HepG2 (cell line): Measurements from ENCODE around the gene MAN2A1. TPM values are rescaled to one million over a fixed set of nuclear protein-coding genes. Genes with fewer than 3 reads are reported as not detected.

ENCODE experiments used
- BRCA1 ChIP-seq: sonication (generic); formaldehyde crosslinking; IDR thresholded peaks from 2 replicates; pipeline ENCODE4 v1.4.0; 2020; ENCODE audit warnings: missing genetic modification reagents
- CREB3 ChIP-seq: sonication (generic); formaldehyde crosslinking; IDR thresholded peaks from 2 replicates; pipeline ENCODE4 v1.5.0; 2020; ENCODE audit warnings: missing genetic modification reagents
- ELF4 ChIP-seq: sonication (generic); formaldehyde crosslinking; IDR thresholded peaks from 2 replicates; pipeline ENCODE4 v1.5.0; 2020; ENCODE audit warnings: missing genetic modification reagents, mild to moderate bottlenecking, moderate library complexity, borderline replicate concordance
- ERF ChIP-seq: IDR thresholded peaks from 2 replicates; pipeline ENCODE4 v1.6.1; 2018; ENCODE audit warnings: missing biosample characterization, missing genetic modification reagents
- FOXK2 ChIP-seq: fragments of 450-650 bp; IDR thresholded peaks from 2 replicates; pipeline ENCODE4 v1.6.1; 2016
- HMGA1 ChIP-seq: sonication (generic); formaldehyde crosslinking; conservative IDR thresholded peaks from 2 replicates; pipeline ENCODE4 v1.4.0; 2020; ENCODE audit warnings: missing genetic modification reagents
- POLR2A ChIP-seq, 2 experiments: IDR thresholded peaks; 2 replicates each; pipeline ENCODE4 v1.6.1; 2011; ENCODE audit warnings: low read depth in 2 of 2, low read length in 2 of 2, mild to moderate bottlenecking in 1 of 2, moderate library complexity in 1 of 2; ENCODE audit not compliant: insufficient read depth in 1 of 2
- SP5 ChIP-seq: IDR thresholded peaks from 2 replicates; pipeline ENCODE4 v1.6.1; 2016; ENCODE audit warnings: low read depth, borderline replicate concordance
- SRF ChIP-seq: IDR thresholded peaks from 2 replicates; pipeline ENCODE4 v1.6.1; 2011; ENCODE audit warnings: mild to moderate bottlenecking, low read depth, low read length, moderate library complexity
- YEATS4 ChIP-seq: sonication (generic); formaldehyde crosslinking; IDR thresholded peaks from 2 replicates; pipeline ENCODE4 v1.4.0; 2020; ENCODE audit warnings: missing genetic modification reagents, borderline replicate concordance
- ZFP37 ChIP-seq: sonication (generic); formaldehyde crosslinking; IDR thresholded peaks from 2 replicates; pipeline ENCODE4 v1.4.0; 2020; ENCODE audit warnings: missing genetic modification reagents, borderline replicate concordance
- ZNF121 ChIP-seq: sonication (generic); formaldehyde crosslinking; IDR thresholded peaks from 2 replicates; pipeline ENCODE4 v1.5.0; 2020; ENCODE audit warnings: mild to moderate bottlenecking, missing genetic modification reagents
- ZNF18 ChIP-seq: sonication (generic); formaldehyde crosslinking; IDR thresholded peaks from 2 replicates; pipeline ENCODE4 v1.8.0; 2022; ENCODE audit warnings: mild to moderate bottlenecking, missing genetic modification reagents; ENCODE audit not compliant: insufficient replicate concordance
- ZNF30 ChIP-seq: sonication (generic); formaldehyde crosslinking; IDR thresholded peaks from 2 replicates; pipeline ENCODE4 v1.5.0; 2020; ENCODE audit warnings: mild to moderate bottlenecking, missing genetic modification reagents
- ZNF546 ChIP-seq: sonication (generic); formaldehyde crosslinking; conservative IDR thresholded peaks from 2 replicates; pipeline ENCODE4 v1.8.1; 2023; ENCODE audit warnings: mild to moderate bottlenecking, missing genetic modification reagents
- ZNF607 ChIP-seq: sonication (generic); formaldehyde crosslinking; IDR thresholded peaks from 2 replicates; pipeline ENCODE4 v1.5.1; 2020; ENCODE audit warnings: missing genetic modification reagents, mild to moderate bottlenecking, borderline replicate concordance
- ZNF747 ChIP-seq: sonication (generic); formaldehyde crosslinking; IDR thresholded peaks from 2 replicates; pipeline ENCODE4 v1.8.1; 2023; ENCODE audit warnings: missing genetic modification reagents, mild to moderate bottlenecking, borderline replicate concordance
- polyA plus RNA-seq, 8 experiments: library from polyadenylated mRNA; depleted of rRNA in 3 of 8; stranded (reverse) in 7 of 8; unstranded in 1 of 8; fragments of >200 nt; fragmentation: Illumina TruSeq in 4 of 8; extraction: Trizol in 4 of 8; gene quantifications; 2 replicates each; pipeline versions ENCODE4 v1.2.1 to v1.2.3, GENCODE V29; 2011 to 2016; ENCODE audit warnings: low read depth in 4 of 8, missing spikeins in 1 of 8, mixed read lengths in 1 of 8; ENCODE audit not compliant: insufficient read depth in 1 of 8
- total RNA-seq, 5 experiments: library from RNA; depleted of rRNA; stranded (reverse); fragments of >200 nt; fragmentation: Illumina TruSeq; extraction: Trizol; gene quantifications; 2 replicates each; pipeline ENCODE4 v1.2.3, GENCODE V29; 2016; ENCODE audit warnings: low read depth in 1 of 5
- TF ChIP-seq, protein P1 (sequence below): sonication (generic); formaldehyde crosslinking; IDR thresholded peaks from 2 replicates; pipeline ENCODE4 v1.5.1; 2020; ENCODE audit warnings: mild to moderate bottlenecking, moderate library complexity, missing genetic modification reagents
- TF ChIP-seq, protein P2 (sequence below): sonication (generic); formaldehyde crosslinking; IDR thresholded peaks from 2 replicates; pipeline ENCODE4 v1.4.0; 2020; ENCODE audit warnings: missing genetic modification reagents
- TF ChIP-seq, protein P3 (sequence below): sonication (generic); formaldehyde crosslinking; IDR thresholded peaks from 2 replicates; pipeline ENCODE4 v1.8.0; 2023; ENCODE audit warnings: mild to moderate bottlenecking, missing genetic modification reagents
- TF ChIP-seq, protein P4 (sequence below): sonication (generic); formaldehyde crosslinking; IDR thresholded peaks from 2 replicates; pipeline ENCODE4 v1.9.0; 2022; ENCODE audit warnings: missing genetic modification reagents, mild to moderate bottlenecking, borderline replicate concordance

MAN2A1 gene
- total and polyA plus RNA-seq, 2 of the 13 experiments (the other 11 are each of a cell fraction or from before 2014, with no cell fraction given), result 56.2 to 80.5 TPM

DNA sequence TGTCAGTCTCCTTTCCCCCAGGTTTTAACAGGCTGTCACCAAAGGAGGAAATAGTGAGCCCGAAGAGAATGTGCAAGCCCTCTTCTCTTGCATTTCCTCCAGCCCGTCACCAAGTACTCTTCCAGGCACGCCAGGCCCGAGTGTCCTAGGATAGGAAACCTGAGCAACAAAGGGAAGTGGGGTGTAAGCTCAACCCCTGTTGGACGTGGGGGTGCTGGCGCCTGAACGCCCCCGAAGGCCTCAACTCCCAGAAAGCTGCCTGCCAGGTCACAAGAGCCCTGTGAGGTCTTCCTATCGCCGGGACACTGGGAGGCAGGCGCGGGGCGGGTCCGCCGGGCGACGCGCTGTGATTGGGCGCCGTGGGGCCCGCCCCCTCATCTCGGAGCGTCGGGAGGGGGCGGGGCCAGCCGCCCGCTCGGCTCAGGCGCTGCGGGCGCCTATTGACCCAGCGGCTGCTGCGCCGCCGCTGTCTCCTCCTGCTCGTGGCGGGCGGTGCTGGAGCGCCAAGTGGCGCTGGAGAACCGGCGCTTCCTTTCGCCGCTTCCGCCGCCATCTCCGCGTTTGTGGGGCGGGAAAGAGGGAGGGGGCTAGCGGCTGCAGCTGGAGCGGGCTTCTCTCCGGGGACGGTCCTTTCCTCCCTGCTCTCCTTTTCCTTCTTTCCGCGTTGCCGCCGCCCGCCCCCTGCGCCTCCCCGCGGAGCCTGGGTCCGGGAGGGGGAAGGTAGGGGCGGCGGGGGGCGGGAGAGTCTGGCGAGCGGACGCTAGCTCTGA, 572 bp upstream of the MAN2A1 start (continued):
- TF ChIP-seq YEATS4 (CRISPR knock-in tag), result peak; percentile 79
- TF ChIP-seq, protein P1, sequence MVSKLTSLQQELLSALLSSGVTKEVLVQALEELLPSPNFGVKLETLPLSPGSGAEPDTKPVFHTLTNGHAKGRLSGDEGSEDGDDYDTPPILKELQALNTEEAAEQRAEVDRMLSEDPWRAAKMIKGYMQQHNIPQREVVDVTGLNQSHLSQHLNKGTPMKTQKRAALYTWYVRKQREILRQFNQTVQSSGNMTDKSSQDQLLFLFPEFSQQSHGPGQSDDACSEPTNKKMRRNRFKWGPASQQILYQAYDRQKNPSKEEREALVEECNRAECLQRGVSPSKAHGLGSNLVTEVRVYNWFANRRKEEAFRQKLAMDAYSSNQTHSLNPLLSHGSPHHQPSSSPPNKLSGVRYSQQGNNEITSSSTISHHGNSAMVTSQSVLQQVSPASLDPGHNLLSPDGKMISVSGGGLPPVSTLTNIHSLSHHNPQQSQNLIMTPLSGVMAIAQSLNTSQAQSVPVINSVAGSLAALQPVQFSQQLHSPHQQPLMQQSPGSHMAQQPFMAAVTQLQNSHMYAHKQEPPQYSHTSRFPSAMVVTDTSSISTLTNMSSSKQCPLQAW, result peak; percentile 70
- no peak for TF ChIP-seq HMGA1 (CRISPR knock-in tag)
- peak; percentile 57; the same call in 1 of the 2 replicates for TF ChIP-seq ELF4 (CRISPR knock-in tag)
- TF ChIP-seq FOXK2, result no peak
- no peak for TF ChIP-seq ZNF121
- no peak for TF ChIP-seq ZNF18 (CRISPR knock-in tag)
- TF ChIP-seq SP5 (CRISPR knock-in tag), result no peak
- TF ChIP-seq ERF (CRISPR knock-in tag), result no peak; the same call in 1 of the 2 replicates
- TF ChIP-seq ZNF546 (CRISPR knock-in tag), result peak; percentile 76
- TF ChIP-seq ZFP37 (CRISPR knock-in tag), result 0 out of 2 replicates have a peak, but pooled peaks have one; percentile 57
- TF ChIP-seq BRCA1 (CRISPR knock-in tag), result no peak
- TF ChIP-seq, protein P2, sequence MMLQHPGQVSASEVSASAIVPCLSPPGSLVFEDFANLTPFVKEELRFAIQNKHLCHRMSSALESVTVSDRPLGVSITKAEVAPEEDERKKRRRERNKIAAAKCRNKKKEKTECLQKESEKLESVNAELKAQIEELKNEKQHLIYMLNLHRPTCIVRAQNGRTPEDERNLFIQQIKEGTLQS, result no peak
- TF ChIP-seq, protein P3, sequence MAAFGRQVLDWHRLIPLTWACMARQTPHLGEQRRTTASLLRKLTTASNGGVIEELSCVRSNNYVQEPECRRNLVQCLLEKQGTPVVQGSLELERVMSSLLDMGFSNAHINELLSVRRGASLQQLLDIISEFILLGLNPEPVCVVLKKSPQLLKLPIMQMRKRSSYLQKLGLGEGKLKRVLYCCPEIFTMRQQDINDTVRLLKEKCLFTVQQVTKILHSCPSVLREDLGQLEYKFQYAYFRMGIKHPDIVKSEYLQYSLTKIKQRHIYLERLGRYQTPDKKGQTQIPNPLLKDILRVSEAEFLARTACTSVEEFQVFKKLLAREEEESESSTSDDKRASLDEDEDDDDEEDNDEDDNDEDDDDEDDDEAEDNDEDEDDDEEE (CRISPR knock-in tag), result no peak; the same call in 1 of the 2 replicates
- TF ChIP-seq CREB3 (CRISPR knock-in tag), result 0 out of 2 replicates have a peak, but pooled peaks have one; percentile 79
- TF ChIP-seq ZNF30, result no peak
- TF ChIP-seq, protein P4, sequence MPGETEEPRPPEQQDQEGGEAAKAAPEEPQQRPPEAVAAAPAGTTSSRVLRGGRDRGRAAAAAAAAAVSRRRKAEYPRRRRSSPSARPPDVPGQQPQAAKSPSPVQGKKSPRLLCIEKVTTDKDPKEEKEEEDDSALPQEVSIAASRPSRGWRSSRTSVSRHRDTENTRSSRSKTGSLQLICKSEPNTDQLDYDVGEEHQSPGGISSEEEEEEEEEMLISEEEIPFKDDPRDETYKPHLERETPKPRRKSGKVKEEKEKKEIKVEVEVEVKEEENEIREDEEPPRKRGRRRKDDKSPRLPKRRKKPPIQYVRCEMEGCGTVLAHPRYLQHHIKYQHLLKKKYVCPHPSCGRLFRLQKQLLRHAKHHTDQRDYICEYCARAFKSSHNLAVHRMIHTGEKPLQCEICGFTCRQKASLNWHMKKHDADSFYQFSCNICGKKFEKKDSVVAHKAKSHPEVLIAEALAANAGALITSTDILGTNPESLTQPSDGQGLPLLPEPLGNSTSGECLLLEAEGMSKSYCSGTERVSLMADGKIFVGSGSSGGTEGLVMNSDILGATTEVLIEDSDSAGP (CRISPR knock-in tag), result peak; percentile 70; the same call in 1 of the 2 replicates
- peak; percentile 18; the same call in 1 of the 2 replicates for TF ChIP-seq ZNF747 (CRISPR knock-in tag)
- peak; percentile 92 to 94 for TF ChIP-seq POLR2A (IDR thresholded peaks at IDR 0.05; ENCODE audit: insufficient read depth in 1 of 2, low read depth in 2 of 2, low read length in 2 of 2)
- TF ChIP-seq ZNF607 (CRISPR knock-in tag), result no peak; the same call in 1 of the 2 replicates
- no peak for TF ChIP-seq SRF
